Measurements from ENCODE around the gene LCE3C. TPM values are rescaled to one million over a fixed set of nuclear protein-coding genes. Genes with fewer than 3 reads are reported as not detected.
"Not testable (repeated sequence)": the region's sequence is repeated elsewhere in the genome, so short reads cannot be mapped to it uniquely, and the experiment has no call there.

Gene LCE3C
- total RNA-seq, 1 experiment from 2014 or later = not detected

GRCh38 chr1:152566681-152567080 lies 33.4 kb upstream of the LCE3C start, which contains the start of gene LCE3E (continued):
- TF ChIP-seq ZNF532 (CRISPR knock-in tag; IDR thresholded peaks at IDR 0.05; ENCODE audit: borderline replicate concordance) = no peak
- no peak for TF ChIP-seq TP53 (CRISPR knock-in tag; IDR thresholded peaks at IDR 0.05)
- TF ChIP-seq ZNF121 (CRISPR knock-in tag; IDR thresholded peaks at IDR 0.05) = no peak
- no peak for TF ChIP-seq ZNF671 (CRISPR knock-in tag; IDR thresholded peaks at IDR 0.05)
- no peak for TF ChIP-seq KAT7 (CRISPR knock-in tag; IDR thresholded peaks at IDR 0.05; ENCODE audit: borderline replicate concordance)
- no peak for TF ChIP-seq ZNF512 (CRISPR knock-in tag; IDR thresholded peaks at IDR 0.05; ENCODE audit: borderline replicate concordance)
- TF ChIP-seq NR2C2 (CRISPR knock-in tag; IDR thresholded peaks at IDR 0.05) = no peak
- TF ChIP-seq CTCF (IDR thresholded peaks at IDR 0.05) = no peak
- TF ChIP-seq ZBTB43 (CRISPR knock-in tag; IDR thresholded peaks at IDR 0.05) = no peak
- TF ChIP-seq ESRRA (CRISPR knock-in tag; IDR thresholded peaks at IDR 0.05; ENCODE audit: borderline replicate concordance) = no peak

GRCh38 chr1:152577168-152577567 lies 22.9 kb upstream of the LCE3C start:
- H3K27me3 Mint-ChIP-seq (ENCODE audit: low read depth) = peaks cover 13% of the 10 kb centered on the region
- H3K9me3 Mint-ChIP-seq = peaks cover 80% of the 10 kb centered on the region
- peaks cover 72% of the 10 kb centered on the region for H3K36me3 Mint-ChIP-seq
- no peak overlapping the region for H3K27ac Mint-ChIP-seq
- no peak for TF ChIP-seq CREM (CRISPR knock-in tag; IDR thresholded peaks at IDR 0.05)
- no peak for TF ChIP-seq TEAD4 (CRISPR knock-in tag; IDR thresholded peaks at IDR 0.05)
- no peak for TF ChIP-seq FOXJ3 (CRISPR knock-in tag; IDR thresholded peaks at IDR 0.05; ENCODE audit: borderline replicate concordance)
- no peak for TF ChIP-seq ZNF512 (CRISPR knock-in tag; IDR thresholded peaks at IDR 0.05; ENCODE audit: borderline replicate concordance)
- TF ChIP-seq NFE2L1 (CRISPR knock-in tag; IDR thresholded peaks at IDR 0.05) = no peak
- TF ChIP-seq ZMAT4 (CRISPR knock-in tag; IDR thresholded peaks at IDR 0.05) = no peak
- H3K4me3 Mint-ChIP-seq = no peak overlapping the region
- ATAC-seq = no peak
- ChIA-PET POLR2A (no interaction called here), CTCF (no interaction called here)
- DNase-seq (ENCODE audit: low spot score) = no peak
- H3K4me1 Mint-ChIP-seq = no peaks in the 10 kb centered on the region

- CTCF ChIA-PET; ATAC-seq; H3K27me3 Mint-ChIP-seq (ENCODE audit: low read depth); H3K27ac Mint-ChIP-seq; POLR2A ChIA-PET; H3K4me1 Mint-ChIP-seq; H3K4me3 Mint-ChIP-seq; DNase-seq (ENCODE audit: low spot score): not testable (repeated sequence)
- Mint-ChIP-seq H3K9me3 (peaks cover 80% of the 10 kb centered on the region), H3K36me3 (peaks cover 74% of the 10 kb centered on the region)
These were observed 20.5 kb upstream of the LCE3C start for GRCh38 chr1:152579526-152579925.
